IPS-NIHi11 (cell line): ENCODE measurements around the gene TRMT13.
"Not testable (repeated sequence)": the region's sequence is repeated elsewhere in the genome, so short reads cannot be mapped to it uniquely, and the experiment has no call there.

Source experiments
- DNase-seq: peaks from one replicate; pipeline ENCODE4 v3.0.0; 2012; ENCODE audit warnings: mixed read lengths, low spot score

The TRMT13 gene

DNA sequence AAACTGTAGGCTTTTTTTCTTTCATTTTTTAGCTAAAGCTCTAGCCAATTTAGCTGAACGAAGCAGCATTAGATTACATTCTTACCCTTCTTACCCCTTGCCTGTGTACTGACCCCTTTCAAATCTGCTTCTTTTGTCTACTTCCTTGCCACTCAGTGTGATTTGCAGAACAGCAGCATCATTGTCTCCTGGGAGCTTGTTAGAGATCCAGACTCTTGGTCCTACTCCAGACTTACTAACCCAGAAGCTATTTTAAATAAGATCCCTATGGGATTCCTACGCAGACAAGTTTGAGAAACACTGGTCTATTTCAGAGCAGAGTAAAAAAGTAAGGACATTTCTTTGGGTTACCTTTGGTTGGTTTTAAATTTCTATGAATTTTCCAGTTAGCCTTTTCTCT lies 31.3 kb downstream of the TRMT13 start:
- peak; percentile 5 for DNase-seq

DNA sequence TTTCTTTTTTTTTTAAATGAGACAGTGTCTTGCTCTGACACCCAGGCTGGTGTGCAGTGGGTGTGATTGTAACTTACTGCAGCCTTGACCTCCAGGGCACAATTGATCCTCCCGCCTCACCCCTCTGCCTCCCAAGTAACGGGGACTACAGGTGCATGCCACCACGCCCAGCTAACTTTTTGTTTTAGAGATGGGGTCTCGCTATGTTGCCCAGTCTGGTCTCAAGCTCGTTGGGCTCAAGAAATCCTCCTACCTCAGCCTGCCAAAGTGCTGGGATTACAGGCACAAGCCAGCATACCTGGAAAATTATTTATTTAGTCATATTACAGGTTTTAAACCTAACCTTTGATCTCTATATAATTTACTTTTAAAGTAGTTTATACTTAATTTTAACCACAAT lies 31.7 kb downstream of the TRMT13 start:
- DNase-seq: no peak

GRCh38 chr1:100168051-100168450 lies 35.1 kb downstream of the TRMT13 start:
- no peak for DNase-seq

GRCh38 chr1:100177295-100178041 lies 44.5 kb downstream of the TRMT13 start:
- no peak for DNase-seq

GRCh38 chr1:100178091-100178490 lies 45.1 kb downstream of the TRMT13 start, which contains the start of gene LRRC39:
Gene LRRC39, minus strand, starts transcription at chr1:100178256. Its CDS starts 9,740 bp downstream, at chr1:100168516.
- no peak for DNase-seq

DNA sequence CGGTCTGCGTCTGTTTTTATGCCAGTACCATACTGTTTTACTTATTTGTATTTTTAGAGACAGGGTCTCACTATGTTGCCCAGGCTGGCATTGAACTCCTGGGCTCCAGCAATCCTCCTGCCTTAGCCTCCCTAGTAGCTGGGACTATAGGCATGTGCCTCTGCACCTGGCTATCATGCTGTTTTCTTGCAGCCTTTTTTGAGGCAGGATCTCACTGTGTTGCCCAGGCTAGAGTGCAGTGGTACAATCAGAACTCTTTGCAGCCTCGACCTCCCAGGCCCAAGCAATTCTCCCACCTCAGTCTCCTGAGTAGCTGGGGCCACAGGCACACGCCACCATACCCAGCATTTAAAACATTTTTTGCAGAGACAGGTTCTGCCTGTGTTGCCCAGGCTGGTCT lies 50.4 kb downstream of the TRMT13 start:
- no peak for DNase-seq

GRCh38 chr1:100184536-100184935 lies 51.6 kb downstream of the TRMT13 start:
- no peak for DNase-seq

DNA sequence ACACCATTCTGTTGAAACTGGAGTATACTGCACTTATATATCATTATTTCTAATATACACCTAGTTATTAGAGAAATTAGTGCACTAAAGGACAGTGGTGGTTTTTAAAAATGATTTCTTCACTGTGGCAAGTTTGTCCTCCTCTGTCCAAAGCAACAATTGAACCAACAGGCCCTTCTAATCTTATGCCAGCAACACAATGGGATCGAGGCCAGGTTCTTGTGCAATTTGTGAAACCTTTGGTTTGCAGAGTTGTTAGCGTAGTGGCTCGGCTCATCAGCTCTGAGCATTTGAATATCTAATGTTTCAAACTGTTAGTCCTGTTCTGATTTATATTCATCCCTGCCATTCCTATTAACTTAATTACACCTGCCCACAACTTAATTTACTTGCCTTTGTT lies 54.9 kb downstream of the TRMT13 start:
- no peak for DNase-seq

GRCh38 chr1:100188617-100189016 lies 55.7 kb downstream of the TRMT13 start:
- DNase-seq: peak; percentile 41

DNA sequence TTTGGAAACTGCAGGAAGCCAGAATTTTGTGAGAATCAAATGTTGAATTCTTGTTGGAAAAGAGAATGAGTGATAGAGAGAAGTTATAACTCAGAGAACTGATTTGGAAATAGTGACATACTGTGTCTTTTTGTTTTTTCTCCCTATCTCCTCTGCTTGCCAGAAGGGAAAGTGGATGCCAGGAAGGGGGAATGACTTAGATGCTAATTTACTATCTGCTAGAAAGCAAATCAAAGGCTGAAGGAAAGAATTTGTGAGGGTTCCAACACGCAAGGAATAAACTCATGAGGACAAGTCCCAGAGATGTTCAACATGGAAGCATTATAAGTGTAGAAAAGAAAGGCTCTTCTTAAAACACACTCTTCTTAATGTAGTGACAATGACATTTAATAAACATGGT lies 65.6 kb downstream of the TRMT13 start:
- no peak for DNase-seq

DNA sequence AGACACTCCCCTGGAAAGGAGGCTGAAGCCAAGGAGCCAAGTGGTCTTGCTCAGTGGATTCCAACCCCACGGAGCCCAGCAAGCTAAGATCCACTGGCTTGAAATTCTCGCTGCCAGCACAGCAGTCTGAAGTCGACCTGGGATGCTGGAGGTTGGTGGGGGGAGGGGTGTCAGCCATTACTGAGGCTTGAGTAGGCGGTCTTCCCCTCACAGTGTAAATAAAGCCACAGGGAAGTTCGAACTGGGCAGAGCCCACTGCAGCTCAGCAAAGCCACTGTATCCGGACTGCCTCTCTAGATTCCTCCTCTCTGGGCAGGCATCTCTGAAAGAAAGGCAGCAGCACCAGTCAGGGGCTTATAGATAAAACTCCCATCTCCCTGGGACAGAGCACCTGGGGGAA lies 67.1 kb downstream of the TRMT13 start:
- DNase-seq: not testable (repeated sequence)
